Glutamatergic neuron (in vitro differentiated cells): ENCODE measurements around the gene VWC2L. TPM values are rescaled to one million over a fixed set of nuclear protein-coding genes. Genes with fewer than 3 reads are reported as not detected.

Experiments used
- DNase-seq: peaks from one replicate; pipeline ENCODE4 v3.0.0; 2022
- H3K27ac Mint-ChIP-seq: one replicate; pipeline ENCODE4 v1.8.0; 2020; ENCODE audit warnings: mild to moderate bottlenecking, mixed read lengths, inconsistent platforms; ENCODE audit not compliant: unreplicated experiment
- H3K27me3 Mint-ChIP-seq: one replicate; pipeline ENCODE4 v1.8.0; 2020; ENCODE audit warnings: mild to moderate bottlenecking, moderate library complexity, mixed read lengths, inconsistent platforms; ENCODE audit not compliant: unreplicated experiment
- H3K36me3 Mint-ChIP-seq: one replicate; pipeline ENCODE4 v1.8.0; 2020; ENCODE audit warnings: mild to moderate bottlenecking, mixed read lengths, inconsistent platforms; ENCODE audit not compliant: unreplicated experiment
- H3K4me1 Mint-ChIP-seq: one replicate; pipeline ENCODE4 v1.8.0; 2020; ENCODE audit warnings: mild to moderate bottlenecking, low read depth, mixed read lengths, inconsistent platforms; ENCODE audit not compliant: unreplicated experiment
- H3K4me3 Mint-ChIP-seq: one replicate; pipeline ENCODE4 v1.8.0; 2020; ENCODE audit warnings: mild to moderate bottlenecking, mixed read lengths, inconsistent platforms; ENCODE audit not compliant: unreplicated experiment
- H3K9me3 Mint-ChIP-seq: one replicate; pipeline ENCODE4 v1.8.0; 2020; ENCODE audit warnings: mild to moderate bottlenecking, moderate library complexity, mixed read lengths, inconsistent platforms; ENCODE audit not compliant: unreplicated experiment
- total RNA-seq: library from RNA; stranded (reverse); fragmentation: NEBNext Ultra II Directional; extraction: Animal tissue kit (Norgen Biotek cat#: 25700); gene quantifications from one replicate; pipeline ENCODE4 v1.2.1, GENCODE V29; 2021; ENCODE audit not compliant: unreplicated experiment
- TF ChIP-seq, protein P1 (sequence below): fragments of 200-600 bp; sonication (generic); IDR thresholded peaks from one replicate; pipeline ENCODE4 v1.5.0; 2021; ENCODE audit not compliant: partially characterized antibody, unreplicated experiment

Gene VWC2L
- total RNA-seq, 1 donor from 2014 or later, result 0.15 TPM

DNA sequence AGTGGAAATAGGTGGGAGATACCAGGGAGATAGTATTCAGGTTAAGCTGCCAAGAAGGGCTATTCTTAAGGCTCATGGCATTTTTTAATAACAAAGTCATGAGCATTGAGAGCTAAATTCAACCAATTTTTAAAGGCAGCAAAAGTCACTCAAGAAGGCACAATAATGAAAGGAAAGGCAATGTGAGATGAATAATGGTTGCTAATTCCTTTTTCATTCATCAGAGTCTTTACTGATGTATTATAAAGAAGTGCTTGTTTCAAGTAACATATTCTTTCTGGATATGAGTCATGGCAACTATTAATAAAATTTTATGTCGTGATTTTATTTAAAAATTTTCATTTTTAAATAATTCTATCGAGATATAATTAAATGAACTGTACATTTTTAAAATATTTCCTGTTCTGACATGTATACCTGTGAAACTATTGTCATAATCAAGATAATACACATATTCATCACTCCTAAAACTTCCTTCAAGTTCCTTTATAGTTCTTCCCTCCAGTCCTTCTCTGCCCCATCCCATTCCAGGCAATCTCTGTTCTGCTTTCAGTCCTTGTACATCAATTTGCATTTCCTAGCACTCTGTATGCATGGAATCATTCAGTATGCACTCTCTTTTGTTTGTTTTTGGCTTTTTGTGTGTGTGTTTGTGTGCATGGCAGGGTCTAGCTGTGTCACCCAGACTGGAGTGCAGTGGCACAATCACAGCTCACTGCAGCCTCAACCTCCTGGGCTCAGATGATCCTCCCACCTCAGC, 40.8 kb downstream of the VWC2L start:
- DNase-seq, result no peak
- Mint-ChIP-seq H3K4me3 (no peak overlapping the region), H3K9me3 (peaks cover 3% of the 10 kb centered on the region), H3K4me1 (peaks cover 2% of the 10 kb centered on the region), H3K27me3 (peaks cover 2% of the 10 kb centered on the region), H3K36me3 (peaks cover 4% of the 10 kb centered on the region), H3K27ac (no peak overlapping the region)
- TF ChIP-seq, protein P1, sequence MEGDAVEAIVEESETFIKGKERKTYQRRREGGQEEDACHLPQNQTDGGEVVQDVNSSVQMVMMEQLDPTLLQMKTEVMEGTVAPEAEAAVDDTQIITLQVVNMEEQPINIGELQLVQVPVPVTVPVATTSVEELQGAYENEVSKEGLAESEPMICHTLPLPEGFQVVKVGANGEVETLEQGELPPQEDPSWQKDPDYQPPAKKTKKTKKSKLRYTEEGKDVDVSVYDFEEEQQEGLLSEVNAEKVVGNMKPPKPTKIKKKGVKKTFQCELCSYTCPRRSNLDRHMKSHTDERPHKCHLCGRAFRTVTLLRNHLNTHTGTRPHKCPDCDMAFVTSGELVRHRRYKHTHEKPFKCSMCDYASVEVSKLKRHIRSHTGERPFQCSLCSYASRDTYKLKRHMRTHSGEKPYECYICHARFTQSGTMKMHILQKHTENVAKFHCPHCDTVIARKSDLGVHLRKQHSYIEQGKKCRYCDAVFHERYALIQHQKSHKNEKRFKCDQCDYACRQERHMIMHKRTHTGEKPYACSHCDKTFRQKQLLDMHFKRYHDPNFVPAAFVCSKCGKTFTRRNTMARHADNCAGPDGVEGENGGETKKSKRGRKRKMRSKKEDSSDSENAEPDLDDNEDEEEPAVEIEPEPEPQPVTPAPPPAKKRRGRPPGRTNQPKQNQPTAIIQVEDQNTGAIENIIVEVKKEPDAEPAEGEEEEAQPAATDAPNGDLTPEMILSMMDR, result no peak

DNA sequence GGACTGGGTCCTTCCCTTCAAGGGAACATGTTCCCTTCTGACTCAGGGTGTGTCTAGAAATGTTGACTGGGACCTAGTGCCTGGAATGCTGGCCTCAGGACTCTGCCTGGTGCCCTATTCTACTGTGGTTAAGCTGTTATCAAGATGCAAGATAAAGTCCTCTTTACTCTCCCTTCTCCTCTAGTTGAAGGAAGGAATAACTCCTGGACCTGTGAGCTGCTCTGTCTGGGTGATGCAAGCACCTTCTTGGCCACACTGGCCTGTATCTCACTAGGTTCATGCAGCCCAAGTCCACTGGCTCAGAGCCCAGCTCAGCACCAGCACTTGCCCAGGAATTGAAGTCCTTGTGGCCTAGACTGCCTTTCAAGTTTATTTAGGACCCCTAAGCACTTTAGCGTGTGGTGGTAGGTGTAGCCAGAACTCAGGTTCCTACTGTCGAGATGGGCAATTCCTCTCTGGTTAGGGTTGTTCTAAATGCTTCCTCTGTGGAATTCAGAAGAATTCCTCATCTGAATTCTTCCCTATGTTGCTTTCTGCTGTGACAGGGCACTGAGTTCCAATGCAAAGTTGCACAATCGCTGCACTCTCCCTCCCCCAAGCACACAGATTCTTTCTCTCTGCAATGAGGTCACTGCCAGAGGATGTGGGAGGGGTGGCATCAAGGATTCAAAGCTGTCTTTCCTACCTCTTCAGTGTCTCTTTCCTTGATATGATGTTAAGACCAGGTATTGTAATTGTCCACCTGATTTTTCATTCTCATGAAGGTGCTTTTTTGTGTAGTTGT, 54.7 kb downstream of the VWC2L start:
- Mint-ChIP-seq H3K4me3 (no peak overlapping the region), H3K36me3 (peaks cover 15% of the 10 kb centered on the region), H3K27me3 (peaks cover 2% of the 10 kb centered on the region), H3K27ac (no peak overlapping the region), H3K4me1 (no peaks in the 10 kb centered on the region), H3K9me3 (peaks cover 6% of the 10 kb centered on the region)
- TF ChIP-seq, protein P1, result no peak
- no peak for DNase-seq

DNA sequence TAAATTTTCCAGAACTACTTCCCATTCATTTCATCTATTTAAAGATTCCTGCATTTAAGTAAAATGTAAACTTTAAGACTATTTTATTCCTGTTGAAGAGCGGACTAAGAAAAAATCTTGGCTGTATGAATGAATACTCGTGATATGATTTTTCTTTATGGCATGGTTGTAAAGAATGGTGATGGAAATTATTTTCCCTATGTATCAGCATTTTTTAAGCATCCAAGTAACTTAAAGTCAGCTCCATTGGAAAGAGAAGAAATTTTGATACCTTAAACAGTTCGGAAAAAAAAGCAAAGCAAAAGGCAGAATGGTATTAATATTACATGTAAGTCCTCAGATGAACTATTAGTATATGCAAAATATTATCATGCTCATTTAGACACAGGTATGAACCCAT, 58.9 kb downstream of the VWC2L start:
- no peaks in the 10 kb centered on the region for H3K4me1 Mint-ChIP-seq
- H3K4me3 Mint-ChIP-seq, result no peak overlapping the region
- TF ChIP-seq, protein P1, result no peak
- DNase-seq, result no peak
- peaks cover 5% of the 10 kb centered on the region for H3K36me3 Mint-ChIP-seq
- H3K9me3 Mint-ChIP-seq, result no peaks in the 10 kb centered on the region
- no peak overlapping the region for H3K27ac Mint-ChIP-seq
- H3K27me3 Mint-ChIP-seq, result no peaks in the 10 kb centered on the region

DNA sequence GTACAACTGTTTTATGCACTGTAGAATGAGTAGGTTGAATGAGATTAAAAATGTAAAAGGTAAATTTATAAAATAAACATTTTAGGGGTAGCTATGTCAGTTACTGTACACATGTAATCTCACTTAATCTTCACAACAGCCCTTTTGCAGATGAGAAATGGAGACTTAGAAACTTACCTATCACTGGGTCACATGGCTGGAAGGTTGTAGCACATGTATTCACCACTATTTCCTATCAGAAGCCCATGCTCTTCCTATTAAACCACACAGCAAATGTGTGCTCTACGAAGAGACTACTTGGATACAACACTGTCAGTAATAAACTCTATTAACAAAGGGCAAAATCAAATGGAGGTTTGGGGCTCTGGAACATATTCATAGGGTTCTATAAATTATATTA, 60.5 kb downstream of the VWC2L start:
- DNase-seq, result no peak
- Mint-ChIP-seq H3K27me3 (no peaks in the 10 kb centered on the region), H3K4me1 (no peaks in the 10 kb centered on the region), H3K27ac (no peak overlapping the region), H3K9me3 (no peaks in the 10 kb centered on the region), H3K4me3 (no peak overlapping the region), H3K36me3 (no peaks in the 10 kb centered on the region)
- TF ChIP-seq, protein P1, result no peak

DNA sequence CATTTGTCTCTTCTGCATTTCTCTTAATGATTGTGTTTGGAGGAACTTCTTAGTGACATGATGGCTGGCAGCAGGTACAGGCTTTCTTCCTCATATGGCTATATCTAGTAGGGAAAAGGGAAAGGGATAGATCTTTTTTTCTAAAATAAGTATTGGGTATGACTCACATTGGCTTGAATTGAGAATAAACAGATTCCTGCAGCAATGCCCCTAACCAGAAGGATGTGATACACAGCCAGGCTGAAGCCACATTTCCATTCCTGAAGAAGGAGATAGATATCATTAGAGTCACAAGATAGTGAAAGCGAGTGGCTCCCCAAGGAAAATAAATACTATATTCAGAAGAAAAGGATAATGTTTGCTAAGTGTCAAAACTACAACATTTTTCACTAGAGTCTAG, 61.1 kb downstream of the VWC2L start:
- Mint-ChIP-seq H3K36me3 (no peaks in the 10 kb centered on the region), H3K27me3 (no peaks in the 10 kb centered on the region)

More for the DNA sequence above, 61.1 kb downstream of the VWC2L start:
- no peaks in the 10 kb centered on the region for H3K9me3 Mint-ChIP-seq
- no peak overlapping the region for H3K27ac Mint-ChIP-seq
- TF ChIP-seq, protein P1, result no peak
- DNase-seq, result no peak
- H3K4me3 Mint-ChIP-seq, result no peak overlapping the region
- H3K4me1 Mint-ChIP-seq, result no peaks in the 10 kb centered on the region
